HepG2 (cell line): ENCODE results near the gene TOMM7. TPM values are rescaled to one million over a fixed set of nuclear protein-coding genes. Genes with fewer than 3 reads are reported as not detected.

Experiments used
- ATAC-seq: fragments of 200-7000 bp; cut with Tn5 transposase; 3 replicates; pipeline ENCODE4 v1.9.1; 2020; ENCODE audit warnings: mild to moderate bottlenecking, moderate library complexity
- BruUV-seq: library from RNA; stranded (reverse); fragments of 400-500 nt; replicated peaks from 2 replicates; lab custom pipeline; 2021; lab: Mats Ljungman, UMichigan
- CTCF ChIA-PET: fragments of 300-600 bp; formaldehyde crosslinking; extraction: SDS; loops from one replicate; lab custom pipeline; 2021; ENCODE audit warnings: low total read pairs, inconsistent platforms, low intra/inter-chr PET ratio; lab: Yijun Ruan, JAX
- POLR2A ChIA-PET: fragments of 350-600 bp; sonication (Branson Sonifier 250); formaldehyde crosslinking; loops from one replicate; lab custom pipeline; 2020; ENCODE audit warnings: antibody characterized with exemption, inconsistent platforms; lab: Yijun Ruan, JAX
- DNase-seq: peaks from one replicate; pipeline ENCODE4 v3.0.0-alpha.2; 2015; ENCODE audit warnings: low spot score
- FAIRE-seq: peaks from 3 replicates; lab custom pipeline; 2011; peaks lifted over from hg19 to GRCh38; lab: Jason Lieb, UNC
- H2AFZ ChIP-seq: one replicate; pipeline ENCODE4 v1.6.1; 2011; ENCODE audit warnings: low read length, inconsistent platforms
- H3K27ac ChIP-seq: fragments of 300-600 bp; 3 replicates; pipeline ENCODE4 v1.8.0; 2011; ENCODE audit warnings: mixed run types, mild to moderate bottlenecking, mixed read lengths, low read length, inconsistent platforms; ENCODE audit not compliant: insufficient read depth; ENCODE audit errors: extremely low read length
- H3K27me3 ChIP-seq, 2 experiments: fragments of 200-600 bp in 1 of 2; 2 replicates in 1 of 2; 3 replicates in 1 of 2; pipeline versions ENCODE4 v1.6.0 to v1.8.0; 2011; ENCODE audit warnings: low read length in 2 of 2, mild to moderate bottlenecking in 2 of 2, moderate library complexity in 2 of 2, inconsistent platforms in 1 of 2; ENCODE audit not compliant: insufficient read depth in 2 of 2, control insufficient read depth in 1 of 2
- H3K36me3 ChIP-seq, 2 experiments: fragments of 200-600 bp in 1 of 2; replicated peaks in 1 of 2; 2 replicates in 1 of 2; 3 replicates in 1 of 2; pipeline versions ENCODE4 v1.5.1 to v1.8.0; 2011; ENCODE audit warnings: low read length in 2 of 2, inconsistent platforms in 1 of 2; ENCODE audit not compliant: insufficient read depth in 2 of 2, control insufficient read depth in 1 of 2
- H3K4me1 ChIP-seq: 2 replicates; pipeline ENCODE4 v1.5.1; 2012; ENCODE audit warnings: low read length, inconsistent platforms; ENCODE audit not compliant: insufficient read depth
- H3K4me2 ChIP-seq: 2 replicates; pipeline ENCODE4 v1.6.0; 2011; ENCODE audit warnings: low read depth, low read length, inconsistent platforms
- H3K4me3 ChIP-seq, 3 experiments: fragments of 200-600 bp in 1 of 3; sonication (generic), shearing (Covaris generic) in 1 of 3; replicated peaks in 1 of 3; 2 replicates each; pipeline ENCODE4 v1.5.1; 2011 to 2016; ENCODE audit warnings: low read length in 3 of 3, inconsistent platforms in 2 of 3, low read depth in 2 of 3, mild to moderate bottlenecking in 2 of 3, control low read depth in 1 of 3, mixed read lengths in 1 of 3; ENCODE audit not compliant: insufficient read depth in 1 of 3
- H3K79me2 ChIP-seq: one replicate; pipeline ENCODE4 v1.6.1; 2011; ENCODE audit warnings: low read length, inconsistent platforms; ENCODE audit not compliant: insufficient read depth
- H3K9ac ChIP-seq: 2 replicates; pipeline ENCODE4 v1.6.0; 2011; ENCODE audit warnings: mild to moderate bottlenecking, low read depth, low read length, inconsistent platforms; ENCODE audit not compliant: insufficient read depth
- H3K9me3 ChIP-seq: 2 replicates; pipeline ENCODE4 v1.5.1; 2012; ENCODE audit warnings: mild to moderate bottlenecking, low read length
- H4K20me1 ChIP-seq: 2 replicates; pipeline ENCODE4 v1.6.0; 2011; ENCODE audit warnings: inconsistent platforms, mild to moderate bottlenecking, low read length, moderate library complexity; ENCODE audit not compliant: insufficient read depth
- ADNP ChIP-seq: sonication (generic); formaldehyde crosslinking; IDR thresholded peaks from 2 replicates; pipeline ENCODE4 v1.4.0; 2020; ENCODE audit warnings: missing genetic modification reagents
- ATF7 ChIP-seq, 2 experiments: fragments of 450-650 bp in 1 of 2; sonication (generic) in 1 of 2; formaldehyde crosslinking in 1 of 2; IDR thresholded peaks; 2 replicates each; pipeline versions ENCODE4 v1.4.0 to v1.6.1; 2016 to 2020; ENCODE audit warnings: antibody characterized with exemption in 1 of 2, mild to moderate bottlenecking in 1 of 2, missing genetic modification reagents in 1 of 2
- ISX ChIP-seq: sonication (generic); formaldehyde crosslinking; conservative IDR thresholded peaks from 2 replicates; pipeline ENCODE4 v1.5.0; 2020; ENCODE audit warnings: missing genetic modification reagents
- KAT8 ChIP-seq: IDR thresholded peaks from 2 replicates; pipeline ENCODE4 v1.6.1; 2016; ENCODE audit warnings: missing genetic modification reagents, missing compliant biosample characterization
- MEF2D ChIP-seq: sonication (generic); formaldehyde crosslinking; IDR thresholded peaks from 2 replicates; pipeline ENCODE4 v1.5.1; 2020; ENCODE audit warnings: mild to moderate bottlenecking, missing genetic modification reagents
- NAIF1 ChIP-seq: sonication (generic); formaldehyde crosslinking; IDR thresholded peaks from 2 replicates; pipeline ENCODE4 v1.5.0; 2020; ENCODE audit warnings: mild to moderate bottlenecking, missing genetic modification reagents, borderline replicate concordance
- NCOA1 ChIP-seq: sonication (generic); formaldehyde crosslinking; IDR thresholded peaks from 2 replicates; pipeline ENCODE4 v1.9.0; 2021; ENCODE audit warnings: missing genetic modification reagents
- SCMH1 ChIP-seq: sonication (generic); formaldehyde crosslinking; IDR thresholded peaks from 2 replicates; pipeline ENCODE4 v1.9.0; 2021; ENCODE audit warnings: missing genetic modification reagents, mild to moderate bottlenecking, borderline replicate concordance
- SIX4 ChIP-seq: sonication (generic); formaldehyde crosslinking; IDR thresholded peaks from 2 replicates; pipeline ENCODE4 v1.4.0; 2020; ENCODE audit warnings: missing genetic modification reagents
- TP53 ChIP-seq: sonication (generic); formaldehyde crosslinking; conservative IDR thresholded peaks from 2 replicates; pipeline ENCODE4 v1.4.0; 2020; ENCODE audit warnings: missing genetic modification reagents
- ZFP1 ChIP-seq: IDR thresholded peaks from 2 replicates; pipeline ENCODE4 v1.6.1; 2016
- ZNF207 ChIP-seq: fragments of 450-650 bp; IDR thresholded peaks from 2 replicates; pipeline ENCODE4 v1.6.1; 2016; ENCODE audit warnings: antibody characterized with exemption, borderline replicate concordance
- ZNF550 ChIP-seq: sonication (generic); formaldehyde crosslinking; IDR thresholded peaks from 2 replicates; pipeline ENCODE4 v1.4.0; 2020; ENCODE audit warnings: mild to moderate bottlenecking, missing genetic modification reagents, borderline replicate concordance
- ZNF766 ChIP-seq: sonication (generic); formaldehyde crosslinking; IDR thresholded peaks from 2 replicates; pipeline ENCODE4 v1.5.0; 2020; ENCODE audit warnings: missing genetic modification reagents, borderline replicate concordance
- ZSCAN21 ChIP-seq: sonication (generic); formaldehyde crosslinking; IDR thresholded peaks from 2 replicates; pipeline ENCODE4 v1.8.0; 2022; ENCODE audit warnings: mild to moderate bottlenecking, missing genetic modification reagents, moderate library complexity, borderline replicate concordance
- WGBS: methylation state at CpG from one replicate; pipeline ENCODE4 v1.1.6; 2017; ENCODE audit warnings: low lambda C conversion rate; 5-methylcytosine and 5-hydroxymethylcytosine counted together
- in situ Hi-C: cut with HindIII; loops from 2 replicates; pipeline ENCODE4 v1.10.0; 2017; ENCODE audit warnings: low pct_unique_long_range_greater_than_20kb; ENCODE audit not compliant: extremely low pct_ligation_motif_present
- intact Hi-C: fragments of 100-400 bp; cut with micrococcal nuclease; formaldehyde crosslinking; loops from one replicate; pipeline ENCODE4 v1.10.0; 2022; ENCODE audit not compliant: unreplicated experiment
- polyA plus RNA-seq, 8 experiments: library from polyadenylated mRNA; depleted of rRNA in 3 of 8; stranded (reverse) in 7 of 8; unstranded in 1 of 8; fragments of >200 nt; fragmentation: Illumina TruSeq in 4 of 8; extraction: Trizol in 4 of 8; gene quantifications; 2 replicates each; pipeline versions ENCODE4 v1.2.1 to v1.2.3, GENCODE V29; 2011 to 2016; ENCODE audit warnings: low read depth in 4 of 8, missing spikeins in 1 of 8, mixed read lengths in 1 of 8; ENCODE audit not compliant: insufficient read depth in 1 of 8
- total RNA-seq, 5 experiments: library from RNA; depleted of rRNA; stranded (reverse); fragments of >200 nt; fragmentation: Illumina TruSeq; extraction: Trizol; gene quantifications; 2 replicates each; pipeline ENCODE4 v1.2.3, GENCODE V29; 2016; ENCODE audit warnings: low read depth in 1 of 5
- TF ChIP-seq, protein P1 (sequence below): sonication (generic); formaldehyde crosslinking; conservative IDR thresholded peaks from 2 replicates; pipeline ENCODE4 v1.8.0; 2022; ENCODE audit warnings: mild to moderate bottlenecking, moderate library complexity, missing genetic modification reagents
- TF ChIP-seq, protein P2 (sequence below): IDR thresholded peaks from 2 replicates; pipeline ENCODE4 v1.6.1; 2016; ENCODE audit warnings: missing biosample characterization, missing genetic modification reagents, low read depth

TOMM7 gene
- total and polyA plus RNA-seq, 2 of the 13 experiments (the other 11 are each of a cell fraction or from before 2014, with no cell fraction given), result 251 to 369 TPM

DNA sequence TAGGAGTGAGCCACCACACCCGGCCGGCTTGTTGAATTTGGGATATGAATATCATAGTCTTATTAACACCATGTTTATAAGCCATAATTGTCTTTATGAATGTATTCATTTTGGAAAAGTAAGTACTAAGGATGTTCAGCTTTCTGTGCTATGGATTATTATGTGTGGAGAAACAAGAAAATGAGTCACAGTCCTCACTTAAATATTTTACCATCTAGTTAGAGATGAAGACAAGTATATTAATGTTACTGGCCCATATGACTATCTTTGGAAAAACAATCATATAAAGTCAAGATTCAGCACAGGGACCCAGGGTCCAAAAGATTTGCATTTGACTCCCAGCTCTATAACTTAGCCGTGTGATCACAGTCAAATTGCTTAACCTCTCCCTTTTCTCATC is 9.8 kb upstream of the TOMM7 start:
- no peak overlapping the region for H3K4me2 ChIP-seq
- no peaks in the 10 kb centered on the region for H3K9me3 ChIP-seq
- no peak overlapping the region for H3K4me3 ChIP-seq
- no peaks in the 10 kb centered on the region for H4K20me1 ChIP-seq
- DNase-seq (no peak), FAIRE-seq (no peak), ATAC-seq (no peak)
- intact Hi-C loops (no loop called here), in situ Hi-C loops (no loop called here)
- no peaks in the 10 kb centered on the region for H3K79me2 ChIP-seq
- no peaks in the 10 kb centered on the region for H3K36me3 ChIP-seq
- CTCF ChIA-PET, result no interaction called here
- 40% methylated on average over 3 of the region's 3 CpGs for WGBS
- POLR2A ChIA-PET, result no interaction called here
- no peaks in the 10 kb centered on the region for H3K4me1 ChIP-seq
- H3K27ac ChIP-seq, result no peak overlapping the region
- TF ChIP-seq, protein P1, sequence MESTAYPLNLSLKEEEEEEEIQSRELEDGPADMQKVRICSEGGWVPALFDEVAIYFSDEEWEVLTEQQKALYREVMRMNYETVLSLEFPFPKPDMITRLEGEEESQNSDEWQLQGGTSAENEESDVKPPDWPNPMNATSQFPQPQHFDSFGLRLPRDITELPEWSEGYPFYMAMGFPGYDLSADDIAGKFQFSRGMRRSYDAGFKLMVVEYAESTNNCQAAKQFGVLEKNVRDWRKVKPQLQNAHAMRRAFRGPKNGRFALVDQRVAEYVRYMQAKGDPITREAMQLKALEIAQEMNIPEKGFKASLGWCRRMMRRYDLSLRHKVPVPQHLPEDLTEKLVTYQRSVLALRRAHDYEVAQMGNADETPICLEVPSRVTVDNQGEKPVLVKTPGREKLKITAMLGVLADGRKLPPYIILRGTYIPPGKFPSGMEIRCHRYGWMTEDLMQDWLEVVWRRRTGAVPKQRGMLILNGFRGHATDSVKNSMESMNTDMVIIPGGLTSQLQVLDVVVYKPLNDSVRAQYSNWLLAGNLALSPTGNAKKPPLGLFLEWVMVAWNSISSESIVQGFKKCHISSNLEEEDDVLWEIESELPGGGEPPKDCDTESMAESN (CRISPR knock-in tag), result no peak
- no peak for TF ChIP-seq KAT8 (CRISPR knock-in tag)
- TF ChIP-seq ZSCAN21 (CRISPR knock-in tag), result no peak
- no peak for TF ChIP-seq SCMH1 (CRISPR knock-in tag)
- TF ChIP-seq, protein P2, sequence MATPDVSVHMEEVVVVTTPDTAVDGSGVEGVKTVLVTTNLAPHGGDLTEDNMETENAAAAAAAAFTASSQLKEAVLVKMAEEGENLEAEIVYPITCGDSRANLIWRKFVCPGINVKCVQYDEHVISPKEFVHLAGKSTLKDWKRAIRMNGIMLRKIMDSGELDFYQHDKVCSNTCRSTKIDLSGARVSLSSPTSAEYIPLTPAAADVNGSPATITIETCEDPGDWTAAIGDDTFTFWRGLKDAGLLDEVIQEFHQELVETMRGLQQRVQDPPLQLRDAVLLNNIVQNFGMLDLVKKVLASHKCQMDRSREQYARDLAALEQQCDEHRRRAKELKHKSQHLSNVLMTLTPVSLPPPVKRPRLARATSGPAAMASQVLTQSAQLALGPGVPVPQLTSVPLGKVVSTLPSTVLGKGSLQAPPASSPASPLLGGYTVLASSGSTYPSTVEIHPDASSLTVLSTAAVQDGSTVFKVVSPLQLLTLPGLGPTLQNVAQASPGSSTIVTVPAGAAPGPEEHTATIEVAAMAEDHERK, result no peak
- no peak for TF ChIP-seq NAIF1 (CRISPR knock-in tag)
- no peak for TF ChIP-seq ZFP1
- TF ChIP-seq TP53 (CRISPR knock-in tag), result no peak
- no peak for TF ChIP-seq ATF7 (IDR thresholded peaks at IDR 0.05)
- no peak for TF ChIP-seq ATF7 (CRISPR knock-in tag; IDR thresholded peaks at IDR 0.05)
- no peak for TF ChIP-seq MEF2D (CRISPR knock-in tag)
- TF ChIP-seq ZNF550 (CRISPR knock-in tag), result no peak
- no peak for TF ChIP-seq ZNF207
- no peak for TF ChIP-seq NCOA1 (CRISPR knock-in tag)
- no peak for TF ChIP-seq SIX4
- TF ChIP-seq ISX, result no peak
- TF ChIP-seq ADNP, result no peak
- TF ChIP-seq ZNF766 (CRISPR knock-in tag), result no peak
- BruUV-seq, result no TSS peak
- no peak overlapping the region for H2AFZ ChIP-seq
- no peak overlapping the region for H3K9ac ChIP-seq
- no peaks in the 10 kb centered on the region for H3K27me3 ChIP-seq
